Measurements from ENCODE around the gene NUP35. TPM values are rescaled to one million over a fixed set of nuclear protein-coding genes. Genes with fewer than 3 reads are reported as not detected.

The NUP35 gene
- total RNA-seq, 1 experiment from 2014 or later, result 28.9 TPM

GRCh38 chr2:183105402-183106134, 18.7 kb upstream of the NUP35 start:
- in situ Hi-C loops (cut with HindIII; ENCODE audit: low pct_unique_long_range_greater_than_20kb, low sequenced_read_pairs), result no loop called here
- ChIA-PET CTCF (no interaction called here), POLR2A (no interaction called here)
- BruUV-seq (replicated peaks), result no TSS peak
- Histone ChIP-seq H3K27ac (ENCODE audit: low read length) (no peak overlapping the region), H3K4me3 (ENCODE audit: low read depth in 2 of 2, low read length in 2 of 2) (no peak overlapping the region), H3K36me3 (ENCODE audit: control insufficient read depth, insufficient read depth, low read length) (no peaks in the 10 kb centered on the region), H3K27me3 (ENCODE audit: control insufficient read depth, insufficient read depth, low read length) (no peaks in the 10 kb centered on the region), H3K4me1 (ENCODE audit: control insufficient read depth, insufficient read depth, low read length) (no peaks in the 10 kb centered on the region), H3K9me3 (ENCODE audit: control insufficient read depth, insufficient read depth, low read depth, low read length) (no peaks in the 10 kb centered on the region)
- DNase-seq (ENCODE audit: low read depth, low spot score), result no peak
- no peak for TF ChIP-seq SIN3A (IDR thresholded peaks at IDR 0.05; ENCODE audit: borderline replicate concordance, insufficient read depth, low read depth, low read length)
- TF ChIP-seq TCF7L2 (IDR thresholded peaks at IDR 0.05; ENCODE audit: low read depth, low read length), result no peak
- TF ChIP-seq POLR2AphosphoS5 (IDR thresholded peaks at IDR 0.05; ENCODE audit: low read depth, low read length), result no peak
- no peak for TF ChIP-seq REST (IDR thresholded peaks at IDR 0.05; ENCODE audit: insufficient read depth in 1 of 2, low read depth in 2 of 2, low read length in 1 of 2)
- no peak for TF ChIP-seq CTCF (IDR thresholded peaks at IDR 0.05)
- no peak for ATAC-seq
- intact Hi-C loops (cut with micrococcal nuclease; ENCODE audit: unreplicated experiment), result no loop called here

GRCh38 chr2:183112577-183112976, 11.7 kb upstream of the NUP35 start:
- intact Hi-C loops (cut with micrococcal nuclease; ENCODE audit: unreplicated experiment), result no loop called here

More at GRCh38 chr2:183112577-183112976, 11.7 kb upstream of the NUP35 start:
- no peak for DNase-seq (ENCODE audit: low read depth, low spot score)
- TF ChIP-seq REST (IDR thresholded peaks at IDR 0.05; ENCODE audit: insufficient read depth in 1 of 2, low read depth in 2 of 2, low read length in 1 of 2), result no peak
- TF ChIP-seq SIN3A (IDR thresholded peaks at IDR 0.05; ENCODE audit: borderline replicate concordance, insufficient read depth, low read depth, low read length), result no peak
- TF ChIP-seq TCF7L2 (IDR thresholded peaks at IDR 0.05; ENCODE audit: low read depth, low read length), result no peak
- TF ChIP-seq POLR2AphosphoS5 (IDR thresholded peaks at IDR 0.05; ENCODE audit: low read depth, low read length), result no peak
- no peak for TF ChIP-seq CTCF (IDR thresholded peaks at IDR 0.05)
- BruUV-seq (replicated peaks), result no TSS peak
- Histone ChIP-seq H3K4me3 (ENCODE audit: low read depth in 2 of 2, low read length in 2 of 2) (no peak overlapping the region), H3K36me3 (ENCODE audit: control insufficient read depth, insufficient read depth, low read length) (no peaks in the 10 kb centered on the region), H3K27ac (ENCODE audit: low read length) (no peak overlapping the region), H3K9me3 (ENCODE audit: control insufficient read depth, insufficient read depth, low read depth, low read length) (no peaks in the 10 kb centered on the region), H3K4me1 (ENCODE audit: control insufficient read depth, insufficient read depth, low read length) (no peaks in the 10 kb centered on the region), H3K27me3 (ENCODE audit: control insufficient read depth, insufficient read depth, low read length) (no peaks in the 10 kb centered on the region)
- ChIA-PET CTCF (no interaction called here), POLR2A (no interaction called here)
- in situ Hi-C loops (cut with HindIII; ENCODE audit: low pct_unique_long_range_greater_than_20kb, low sequenced_read_pairs), result no loop called here
- no peak for ATAC-seq

Data from Panc1 (cell line).